H9 (cell line): ENCODE measurements around the gene SETD6. TPM values are rescaled to one million over a fixed set of nuclear protein-coding genes. Genes with fewer than 3 reads are reported as not detected.

Source experiments
- DNase-seq: peaks from one replicate; pipeline ENCODE4 v3.0.0-alpha.2; 2017
- H2AFZ ChIP-seq: one replicate; pipeline ENCODE4 v1.6.1; 2013; ENCODE audit warnings: mild to moderate bottlenecking, low read length, control low read depth, moderate library complexity
- H2AK5ac ChIP-seq: 2 replicates; pipeline ENCODE4 v1.6.1; 2013; ENCODE audit warnings: low read length, control low read depth, mixed read lengths; ENCODE audit not compliant: insufficient read length
- H2BK120ac ChIP-seq: one replicate; pipeline ENCODE4 v1.6.1; 2013; ENCODE audit warnings: low read depth, mild to moderate bottlenecking, low read length, control low read depth, inconsistent platforms; ENCODE audit not compliant: poor library complexity, severe bottlenecking
- H2BK12ac ChIP-seq: 2 replicates; pipeline ENCODE4 v1.6.1; 2013; ENCODE audit warnings: low read length, control low read depth, mixed read lengths, low read depth; ENCODE audit not compliant: insufficient read length
- H2BK15ac ChIP-seq: 2 replicates; pipeline ENCODE4 v1.6.1; 2013; ENCODE audit warnings: low read depth, low read length, control low read depth
- H2BK20ac ChIP-seq: one replicate; pipeline ENCODE4 v1.6.1; 2013; ENCODE audit warnings: low read depth, mild to moderate bottlenecking, low read length, control low read depth, inconsistent platforms; ENCODE audit not compliant: poor library complexity, severe bottlenecking
- H2BK5ac ChIP-seq: 2 replicates; pipeline ENCODE4 v1.6.1; 2013; ENCODE audit warnings: low read length, control low read depth, mixed read lengths; ENCODE audit not compliant: insufficient read length
- H3K14ac ChIP-seq: 2 replicates; pipeline ENCODE4 v1.6.1; 2013; ENCODE audit warnings: low read length, control low read depth; ENCODE audit not compliant: insufficient read depth
- H3K18ac ChIP-seq: 2 replicates; pipeline ENCODE4 v1.6.1; 2013; ENCODE audit warnings: low read depth, mild to moderate bottlenecking, mixed read lengths, low read length, control low read depth; ENCODE audit not compliant: insufficient read length
- H3K23ac ChIP-seq: 2 replicates; pipeline ENCODE4 v1.6.1; 2013; ENCODE audit warnings: low read length, control low read depth, mixed read lengths, low read depth; ENCODE audit not compliant: insufficient read length
- H3K23me2 ChIP-seq: 2 replicates; pipeline ENCODE4 v1.6.1; 2013; ENCODE audit warnings: low read depth, mild to moderate bottlenecking, mixed read lengths, low read length, control low read depth; ENCODE audit not compliant: insufficient read length, poor library complexity, severe bottlenecking
- H3K27ac ChIP-seq: 2 replicates; pipeline ENCODE4 v1.5.1; 2013; ENCODE audit warnings: low read length, control low read depth, mixed read lengths, low read depth; ENCODE audit not compliant: insufficient read length
- H3K27me3 ChIP-seq: 2 replicates; pipeline ENCODE4 v1.6.1; 2013; ENCODE audit warnings: low read length, control low read depth, inconsistent platforms; ENCODE audit not compliant: insufficient read depth
- H3K4ac ChIP-seq: 2 replicates; pipeline ENCODE4 v1.6.1; 2013; ENCODE audit warnings: low read depth, mild to moderate bottlenecking, control low read depth, inconsistent platforms, low read length, moderate library complexity
- H3K4me1 ChIP-seq: 2 replicates; pipeline ENCODE4 v1.6.1; 2013; ENCODE audit warnings: low read length, control low read depth, inconsistent platforms; ENCODE audit not compliant: insufficient read depth
- H3K4me2 ChIP-seq: 2 replicates; pipeline ENCODE4 v1.6.1; 2013; ENCODE audit warnings: low read length, control low read depth, mixed read lengths; ENCODE audit not compliant: insufficient read length, insufficient read depth
- H3K56ac ChIP-seq: 2 replicates; pipeline ENCODE4 v1.6.1; 2013; ENCODE audit warnings: low read depth, mild to moderate bottlenecking, mixed read lengths, low read length, control low read depth; ENCODE audit not compliant: insufficient read length
- H3K79me1 ChIP-seq: 2 replicates; pipeline ENCODE4 v1.6.1; 2013; ENCODE audit warnings: low read depth, mild to moderate bottlenecking, moderate library complexity, low read length, control low read depth, inconsistent platforms; ENCODE audit not compliant: insufficient read depth, poor library complexity, severe bottlenecking
- H3K79me2 ChIP-seq: 2 replicates; pipeline ENCODE4 v1.6.1; 2013; ENCODE audit warnings: low read length, control low read depth, inconsistent platforms; ENCODE audit not compliant: insufficient read depth
- H3K9ac ChIP-seq: 2 replicates; pipeline ENCODE4 v1.6.1; 2013; ENCODE audit warnings: low read length, control low read depth, mixed read lengths; ENCODE audit not compliant: insufficient read length; ENCODE audit errors: extremely low read depth
- H3K9me3 ChIP-seq: one replicate; pipeline ENCODE4 v1.6.1; 2013; ENCODE audit warnings: low read depth, low read length, inconsistent platforms; ENCODE audit not compliant: control insufficient read depth
- H3T11ph ChIP-seq: one replicate; pipeline ENCODE4 v1.6.1; 2013; ENCODE audit warnings: mild to moderate bottlenecking, low read length, control low read depth, inconsistent platforms
- H4K20me1 ChIP-seq: one replicate; pipeline ENCODE4 v1.6.1; 2013; ENCODE audit not compliant: control insufficient read depth, insufficient read length, insufficient read depth
- H4K5ac ChIP-seq: 2 replicates; pipeline ENCODE4 v1.6.1; 2013; ENCODE audit warnings: low read depth, mild to moderate bottlenecking, mixed read lengths, low read length, control low read depth; ENCODE audit not compliant: insufficient read length
- H4K8ac ChIP-seq: replicated peaks from 2 replicates; pipeline ENCODE4 v1.6.1; 2013; ENCODE audit warnings: low read length, control low read depth, mixed read lengths, low read depth; ENCODE audit not compliant: insufficient read length
- H4K91ac ChIP-seq: 2 replicates; pipeline ENCODE4 v1.6.1; 2013; ENCODE audit warnings: low read depth, mild to moderate bottlenecking, moderate library complexity, mixed read lengths, low read length, control low read depth; ENCODE audit not compliant: insufficient read length
- H3K27ac Mint-ChIP-seq, 3 experiments: 2 replicates in 2 of 3; 3 replicates in 1 of 3; pipeline ENCODE4 v1.8.0; 2020 to 2021; ENCODE audit warnings: mixed read lengths in 3 of 3, mild to moderate bottlenecking in 1 of 3, moderate library complexity in 1 of 3
- H3K27me3 Mint-ChIP-seq: 2 replicates; pipeline ENCODE4 v1.8.0; 2021; ENCODE audit warnings: low read depth, mild to moderate bottlenecking, moderate library complexity, mixed read lengths
- H3K36me3 Mint-ChIP-seq, 3 experiments: 2 replicates in 2 of 3; 3 replicates in 1 of 3; pipeline ENCODE4 v1.8.0; 2020 to 2021; ENCODE audit warnings: low read depth in 3 of 3, mixed read lengths in 3 of 3; ENCODE audit not compliant: insufficient read depth in 1 of 3
- H3K4me1 Mint-ChIP-seq, 2 experiments: 2 replicates each; pipeline ENCODE4 v1.8.0; 2020; ENCODE audit warnings: mixed read lengths in 2 of 2
- H3K4me3 Mint-ChIP-seq, 2 experiments: 2 replicates in 1 of 2; 3 replicates in 1 of 2; pipeline ENCODE4 v1.8.0; 2020 to 2021; ENCODE audit warnings: mild to moderate bottlenecking in 2 of 2, mixed read lengths in 2 of 2, moderate library complexity in 1 of 2
- H3K9me3 Mint-ChIP-seq, 2 experiments: 2 replicates in 1 of 2; 3 replicates in 1 of 2; pipeline ENCODE4 v1.8.0; 2020; ENCODE audit warnings: mild to moderate bottlenecking in 2 of 2, mixed read lengths in 2 of 2, moderate library complexity in 1 of 2
- CTCF ChIP-seq: fragments of 200-600 bp; sonication (generic); conservative IDR thresholded peaks from 3 replicates; pipeline ENCODE4 v1.8.0; 2021; ENCODE audit warnings: antibody characterized with exemption, mild to moderate bottlenecking
- WGBS: extraction: QIAGEN DNeasy Blood & Tissue Kit; methylation state at CpG from one replicate; pipeline ENCODE4 v1.1.7; 2013; ENCODE audit warnings: missing lambda C conversion rate, low lambda C conversion rate, mixed read lengths; ENCODE audit not compliant: insufficient read length; ENCODE audit errors: extremely low coverage; 5-methylcytosine and 5-hydroxymethylcytosine counted together
- total RNA-seq: library from RNA; stranded (reverse); gene quantifications from 2 replicates; pipeline ENCODE4 v1.2.1, GENCODE V29; 2021

The SETD6 gene
- total RNA-seq, 1 experiment from 2014 or later = 55.6 TPM

DNA sequence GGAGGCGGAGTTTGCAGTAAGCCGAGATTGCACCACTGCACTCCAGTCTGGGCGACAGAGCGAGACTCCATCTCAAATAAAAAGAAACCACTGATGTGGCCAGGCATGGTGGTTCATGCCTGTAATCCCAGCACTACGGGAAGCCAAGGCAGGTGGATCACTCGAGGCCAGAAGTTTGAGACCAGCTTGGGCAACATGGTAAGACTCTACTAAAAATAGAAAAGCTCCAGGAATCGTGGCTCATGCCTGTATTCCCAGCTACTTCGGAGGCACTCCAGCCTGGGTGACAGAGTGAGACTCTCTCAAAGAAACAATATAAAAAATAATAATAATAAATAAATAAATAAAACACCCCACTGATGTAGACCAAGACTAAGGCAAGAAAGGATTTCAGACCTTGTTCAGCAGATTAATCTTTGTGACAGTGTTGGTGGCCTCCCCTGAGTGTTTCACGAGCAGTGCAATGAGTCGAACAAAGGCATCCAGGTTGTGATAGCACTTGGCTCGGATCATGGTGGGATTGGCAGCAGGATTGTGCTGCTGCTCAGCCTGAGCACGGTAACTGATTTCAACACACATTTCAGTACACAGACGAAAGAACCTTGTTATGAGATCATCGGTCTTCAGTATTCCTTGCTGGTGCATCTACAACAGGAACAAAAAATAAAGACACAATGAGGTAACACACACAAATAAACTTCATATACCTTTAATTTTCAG, 18.6 kb downstream of the SETD6 start:
- H2BK15ac ChIP-seq = no peak overlapping the region
- no peaks in the 10 kb centered on the region for H3K79me1 ChIP-seq
- no peak overlapping the region for H3K14ac ChIP-seq
- H2AFZ ChIP-seq = no peak overlapping the region
- no peak overlapping the region for H4K5ac ChIP-seq
- no peak overlapping the region for H3K4me2 ChIP-seq
- no peaks in the 10 kb centered on the region for H3K4me1 ChIP-seq
- no peak overlapping the region for H2BK20ac ChIP-seq
- H3K9me3 Mint-ChIP-seq = no peaks in the 10 kb centered on the region
- H4K20me1 ChIP-seq = no peaks in the 10 kb centered on the region
- no peak for TF ChIP-seq CTCF
- peaks cover 64 to 97% (median 94%) of the 10 kb centered on the region in 3 experiments for H3K36me3 Mint-ChIP-seq
- H2BK120ac ChIP-seq = no peak overlapping the region
- no peak for DNase-seq
- H3K56ac ChIP-seq = no peak overlapping the region
- WGBS = no CpG with 5 or more reads among the region's 14 CpGs
- H2BK5ac ChIP-seq = no peak overlapping the region
- H3K79me2 ChIP-seq = no peaks in the 10 kb centered on the region
- H2AK5ac ChIP-seq = no peak overlapping the region
- no peak overlapping the region for H3K9ac ChIP-seq
- H3K23me2 ChIP-seq = no peaks in the 10 kb centered on the region
- H4K8ac ChIP-seq = no peak overlapping the region
- no peaks in the 10 kb centered on the region for H3K4me1 Mint-ChIP-seq
- no peak overlapping the region for H3K27ac Mint-ChIP-seq
- no peaks in the 10 kb centered on the region for H3K9me3 ChIP-seq
- no peak overlapping the region for H3K4ac ChIP-seq
- no peak overlapping the region for H2BK12ac ChIP-seq
- H3K27me3 Mint-ChIP-seq = no peaks in the 10 kb centered on the region
- no peak overlapping the region for H3T11ph ChIP-seq
- no peaks in the 10 kb centered on the region; the same call in 1 of the 2 replicates for H3K27me3 ChIP-seq
- H4K91ac ChIP-seq = no peak overlapping the region
- no peak overlapping the region for H3K27ac ChIP-seq
- no peak overlapping the region for H3K18ac ChIP-seq
- no peak overlapping the region for H3K23ac ChIP-seq
- no peak overlapping the region for H3K4me3 Mint-ChIP-seq
